ENCODE results near the gene TRABD2B. TPM values are rescaled to one million over a fixed set of nuclear protein-coding genes. Genes with fewer than 3 reads are reported as not detected.

TRABD2B gene
- total RNA-seq, 2 donors from 2014 or later = 3.1 to 8.1 TPM

DNA sequence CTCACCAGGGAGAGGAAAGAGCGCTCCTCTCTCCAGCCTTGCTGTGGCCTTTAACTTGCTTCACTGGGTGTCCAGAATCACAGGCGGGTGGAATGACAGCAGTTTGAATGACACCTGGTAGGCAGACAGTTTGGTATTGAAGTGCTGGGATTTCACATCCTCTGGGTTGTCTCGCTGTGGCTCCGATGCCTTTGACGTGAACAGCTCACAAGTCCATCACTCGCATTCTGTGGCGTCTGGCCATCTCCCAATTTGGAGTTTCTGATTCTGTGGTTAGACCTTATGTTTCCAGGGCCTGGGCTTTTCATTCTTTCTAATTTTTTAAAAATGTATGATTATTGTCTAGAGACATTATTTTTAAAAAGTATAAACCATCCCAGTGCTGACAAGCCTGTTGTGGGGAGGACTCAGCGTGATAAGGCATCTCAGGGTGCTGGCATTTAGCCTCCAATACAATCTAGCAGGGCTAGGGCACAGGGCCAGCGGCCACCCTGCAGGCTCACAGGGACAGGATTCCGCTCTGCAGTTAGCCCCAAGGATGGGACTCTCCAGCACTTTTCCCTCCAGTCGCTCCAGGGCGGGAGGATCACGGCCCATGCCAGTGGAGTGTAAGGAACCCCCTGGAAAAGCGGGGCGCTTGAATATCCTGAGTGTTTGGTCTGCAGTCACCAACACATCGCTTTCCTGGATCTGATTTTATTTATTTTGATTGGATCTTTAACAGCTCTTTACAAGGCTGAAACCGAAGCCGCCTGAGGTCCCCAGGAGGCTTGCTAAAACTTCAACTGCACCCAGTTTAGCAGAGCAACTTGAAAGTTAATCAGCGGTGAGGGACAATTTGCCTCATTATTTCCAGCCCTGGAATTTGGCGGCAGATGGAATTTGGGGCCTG is 178.3 kb downstream of the TRABD2B start:
- H3K4me3 ChIP-seq = no peak overlapping the region
- H3K36me3 ChIP-seq = no peaks in the 10 kb centered on the region
- no peak for TF ChIP-seq CTCF (IDR thresholded peaks at IDR 0.05)
- H3K27ac ChIP-seq = peak overlapping the region; percentile 57 to 60
- no peaks in the 10 kb centered on the region for H3K27me3 ChIP-seq
- DNase-seq (ENCODE audit: low spot score) = no peak
- peaks cover 0 to 52% of the 10 kb centered on the region in 2 donors for H3K4me1 ChIP-seq
- no peaks in the 10 kb centered on the region for H3K9me3 ChIP-seq

GRCh38 chr1:47817861-47818260 is 179.3 kb downstream of the TRABD2B start:
- no peak for DNase-seq (ENCODE audit: low spot score)
- peaks cover 0 to 44% of the 10 kb centered on the region in 2 donors for H3K4me1 ChIP-seq
- H3K36me3 ChIP-seq = no peaks in the 10 kb centered on the region
- H3K27ac ChIP-seq = peak overlapping the region; percentile 57 to 60
- no peak for TF ChIP-seq CTCF (IDR thresholded peaks at IDR 0.05)
- no peaks in the 10 kb centered on the region for H3K27me3 ChIP-seq
- no peak overlapping the region for H3K4me3 ChIP-seq
- H3K9me3 ChIP-seq = no peaks in the 10 kb centered on the region

- H3K36me3 ChIP-seq = no peaks in the 10 kb centered on the region
- no peak overlapping the region for H3K27ac ChIP-seq
- H3K4me3 ChIP-seq = no peak overlapping the region
- DNase-seq (ENCODE audit: low spot score) = no peak
- H3K9me3 ChIP-seq = no peaks in the 10 kb centered on the region
- no peaks in the 10 kb centered on the region for H3K27me3 ChIP-seq
- peaks cover 0 to 44% of the 10 kb centered on the region in 2 donors for H3K4me1 ChIP-seq
- TF ChIP-seq CTCF (IDR thresholded peaks at IDR 0.05) = no peak
Measured at GRCh38 chr1:47816325-47817071, 180.7 kb downstream of the TRABD2B start.

DNA sequence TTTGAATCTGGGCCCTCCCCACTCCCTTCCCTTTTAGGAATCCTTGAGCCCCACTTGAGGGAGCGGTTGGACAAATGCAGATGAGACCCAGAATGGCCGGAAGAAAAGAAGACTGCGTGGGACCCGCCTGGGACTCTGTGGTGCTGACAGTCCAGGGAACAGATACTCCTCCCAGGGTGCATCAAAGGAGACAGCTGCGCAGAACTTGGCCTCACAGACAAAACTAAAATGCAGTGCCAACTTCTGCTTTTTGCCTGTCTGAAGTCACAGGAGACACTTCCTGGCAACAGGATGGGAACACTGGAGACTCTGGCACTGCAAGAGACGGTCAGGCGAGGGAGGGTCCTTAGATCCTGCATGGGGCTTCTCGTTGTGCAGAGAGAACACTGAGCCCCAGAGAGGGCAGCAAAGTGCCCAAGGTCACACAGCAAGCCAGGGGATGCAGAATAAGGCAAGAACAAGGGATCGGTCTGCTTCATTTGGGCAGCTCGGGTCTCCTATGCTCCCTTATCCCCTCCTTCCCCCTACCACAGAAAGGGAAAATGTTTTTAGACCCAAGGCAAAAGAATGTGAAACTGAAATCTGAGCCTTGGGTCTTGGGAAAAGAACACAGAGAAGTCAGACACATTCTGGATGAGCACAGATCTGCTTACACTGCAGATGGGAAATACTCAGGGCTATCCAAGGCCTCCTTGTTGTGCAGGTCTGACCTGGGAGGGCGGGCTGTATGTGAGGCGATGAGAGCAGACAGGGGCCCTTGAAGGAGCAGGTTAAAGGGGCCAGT is 182.4 kb downstream of the TRABD2B start:
- no peaks in the 10 kb centered on the region for H3K27me3 ChIP-seq
- no peak for DNase-seq (ENCODE audit: low spot score)
- H3K27ac ChIP-seq = no peak overlapping the region
- no peak overlapping the region for H3K4me3 ChIP-seq
- H3K36me3 ChIP-seq = no peaks in the 10 kb centered on the region
- no peak for TF ChIP-seq CTCF (IDR thresholded peaks at IDR 0.05)
- H3K9me3 ChIP-seq = no peaks in the 10 kb centered on the region
- H3K4me1 ChIP-seq = peaks cover 0 to 43% of the 10 kb centered on the region in 2 donors

- no peaks in the 10 kb centered on the region for H3K36me3 ChIP-seq
- H3K27ac ChIP-seq = no peak overlapping the region
- H3K27me3 ChIP-seq = no peaks in the 10 kb centered on the region
- no peak for DNase-seq (ENCODE audit: low spot score)
- H3K4me3 ChIP-seq = no peak overlapping the region
- H3K4me1 ChIP-seq = peaks cover 0 to 34% of the 10 kb centered on the region in 2 donors
- H3K9me3 ChIP-seq = no peaks in the 10 kb centered on the region
- TF ChIP-seq CTCF (IDR thresholded peaks at IDR 0.05) = no peak
Measured at GRCh38 chr1:47813970-47814369, 183.2 kb downstream of the TRABD2B start.
